Hepatocyte (in vitro differentiated cells): ENCODE measurements around the gene GAD1. TPM values are rescaled to one million over a fixed set of nuclear protein-coding genes. Genes with fewer than 3 reads are reported as not detected.

Source experiments
- DNase-seq: peaks from one replicate; pipeline ENCODE4 v3.0.0-alpha.2; 2016; ENCODE audit warnings: low spot score
- H2AFZ ChIP-seq: fragments of 200-600 bp; sonication (generic); 2 replicates; pipeline ENCODE4 v1.6.0; 2016; ENCODE audit warnings: antibody characterized with exemption, mild to moderate bottlenecking
- H3K27ac ChIP-seq: fragments of 200-600 bp; sonication (generic); 2 replicates; pipeline ENCODE4 v1.5.1; 2016; ENCODE audit warnings: mild to moderate bottlenecking
- H3K27me3 ChIP-seq: fragments of 200-600 bp; sonication (generic); 2 replicates; pipeline ENCODE4 v1.6.1; 2016
- H3K36me3 ChIP-seq: fragments of 200-600 bp; sonication (generic); replicated peaks from 2 replicates; pipeline ENCODE4 v1.5.1; 2016; ENCODE audit warnings: low read depth; ENCODE audit not compliant: insufficient read depth
- H3K4me1 ChIP-seq: fragments of 200-600 bp; sonication (generic); 2 replicates; pipeline ENCODE4 v1.5.1; 2016; ENCODE audit warnings: mild to moderate bottlenecking, moderate library complexity; ENCODE audit not compliant: insufficient read depth
- H3K4me2 ChIP-seq: fragments of 200-600 bp; sonication (generic); 2 replicates; pipeline ENCODE4 v1.6.0; 2016
- H3K4me3 ChIP-seq: fragments of 200-600 bp; sonication (generic); 2 replicates; pipeline ENCODE4 v1.5.1; 2016; ENCODE audit warnings: mild to moderate bottlenecking
- H3K79me2 ChIP-seq: fragments of 200-600 bp; sonication (generic); 2 replicates; pipeline ENCODE4 v1.6.0; 2017; ENCODE audit warnings: mild to moderate bottlenecking
- H3K9me2 ChIP-seq: fragments of 200-600 bp; sonication (generic); replicated peaks from 2 replicates; pipeline ENCODE4 v1.6.0; 2017; ENCODE audit warnings: mild to moderate bottlenecking; ENCODE audit not compliant: insufficient read depth
- H3K9me3 ChIP-seq: fragments of 200-600 bp; sonication (generic); 2 replicates; pipeline ENCODE4 v1.5.1; 2016; ENCODE audit warnings: low read depth, mild to moderate bottlenecking
- H4K20me1 ChIP-seq: fragments of 200-600 bp; sonication (generic); 2 replicates; pipeline ENCODE4 v1.6.0; 2016; ENCODE audit warnings: mild to moderate bottlenecking; ENCODE audit not compliant: insufficient read depth, poor library complexity, severe bottlenecking
- CTCF ChIP-seq: fragments of 200-600 bp; sonication (generic); IDR thresholded peaks from 2 replicates; pipeline ENCODE4 v1.5.1; 2016; ENCODE audit warnings: antibody characterized with exemption, mild to moderate bottlenecking; ENCODE audit not compliant: poor library complexity
- EZH2 ChIP-seq: fragments of 200-600 bp; sonication (generic); IDR thresholded peaks from 2 replicates; pipeline ENCODE4 v1.6.1; 2016; ENCODE audit warnings: antibody characterized with exemption, mild to moderate bottlenecking, borderline replicate concordance
- EZH2phosphoT487 ChIP-seq: fragments of 200-600 bp; sonication (generic); IDR thresholded peaks from one replicate; pipeline ENCODE4 v1.6.1; 2018; ENCODE audit warnings: antibody characterized with exemption, mild to moderate bottlenecking, low read depth, moderate library complexity; ENCODE audit not compliant: unreplicated experiment, severe bottlenecking
- WGBS: methylation state at CpG from one replicate; pipeline ENCODE4 v1.1.6; 2016; ENCODE audit warnings: low lambda C conversion rate; ENCODE audit errors: missing lambda C conversion rate; 5-methylcytosine and 5-hydroxymethylcytosine counted together
- polyA plus RNA-seq: library from polyadenylated mRNA; unstranded; fragments of >200 nt; fragmentation: Nextera tagmentation; extraction: Ambion mirVana; gene quantifications from 2 replicates; pipeline ENCODE4 v1.2.1, GENCODE V29; 2016
- total RNA-seq: library from RNA; depleted of rRNA; stranded (reverse); fragments of >200 nt; gene quantifications from 2 replicates; pipeline ENCODE4 v1.2.3, GENCODE V29; 2014

The GAD1 gene
- total and polyA plus RNA-seq, 2 experiments from 2014 or later = 0.50 to 1.1 TPM

GRCh38 chr2:170827841-170828532 is 11.3 kb downstream of the GAD1 start:
- no peaks in the 10 kb centered on the region for H3K79me2 ChIP-seq
- H3K9me3 ChIP-seq = no peaks in the 10 kb centered on the region
- TF ChIP-seq EZH2phosphoT487 = no peak
- 87% methylated on average over 2 of the region's 6 CpGs for WGBS
- no peaks in the 10 kb centered on the region for H3K36me3 ChIP-seq
- no peak overlapping the region for H3K4me3 ChIP-seq
- H3K27ac ChIP-seq = no peak overlapping the region
- peaks cover 57% of the 10 kb centered on the region for H3K27me3 ChIP-seq
- no peak for DNase-seq
- H3K4me2 ChIP-seq = no peak overlapping the region
- H3K4me1 ChIP-seq = peaks cover 3% of the 10 kb centered on the region
- H2AFZ ChIP-seq = no peak overlapping the region
- H3K9me2 ChIP-seq = no peaks in the 10 kb centered on the region
- no peaks in the 10 kb centered on the region for H4K20me1 ChIP-seq

- WGBS = no CpG with 5 or more reads among the region's 5 CpGs
- H3K4me1 ChIP-seq = no peaks in the 10 kb centered on the region
- peaks cover 53% of the 10 kb centered on the region for H3K27me3 ChIP-seq
Observed at GRCh38 chr2:170828533-170828916, 11.8 kb downstream of the GAD1 start.

GRCh38 chr2:170829036-170829435 is 12.3 kb downstream of the GAD1 start:
- no peaks in the 10 kb centered on the region for H3K4me1 ChIP-seq
- no peak overlapping the region for H3K4me2 ChIP-seq
- peaks cover 48% of the 10 kb centered on the region for H3K27me3 ChIP-seq
- no peaks in the 10 kb centered on the region for H3K9me2 ChIP-seq
- no peaks in the 10 kb centered on the region for H3K36me3 ChIP-seq
- H3K9me3 ChIP-seq = no peaks in the 10 kb centered on the region
- no peak for TF ChIP-seq EZH2
- no peak for TF ChIP-seq CTCF
- TF ChIP-seq EZH2phosphoT487 = no peak
- 79% methylated on average over 2 of the region's 2 CpGs for WGBS
- no peaks in the 10 kb centered on the region for H4K20me1 ChIP-seq
- no peak overlapping the region for H2AFZ ChIP-seq
- H3K27ac ChIP-seq = no peak overlapping the region
- H3K4me3 ChIP-seq = no peak overlapping the region
- no peaks in the 10 kb centered on the region for H3K79me2 ChIP-seq
- no peak for DNase-seq

More at GRCh38 chr2:170828533-170828916, 11.8 kb downstream of the GAD1 start:
- Histone ChIP-seq H3K9me3 (no peaks in the 10 kb centered on the region), H4K20me1 (no peaks in the 10 kb centered on the region), H3K4me2 (no peak overlapping the region), H3K27ac (no peak overlapping the region), H3K9me2 (no peaks in the 10 kb centered on the region), H3K36me3 (no peaks in the 10 kb centered on the region), H3K4me3 (no peak overlapping the region), H2AFZ (no peak overlapping the region), H3K79me2 (no peaks in the 10 kb centered on the region)
- TF ChIP-seq CTCF (no peak), EZH2phosphoT487 (no peak), EZH2 (no peak)
- no peak for DNase-seq

- Histone ChIP-seq H3K36me3 (no peaks in the 10 kb centered on the region), H3K27me3 (peaks cover 37% of the 10 kb centered on the region), H3K9me2 (no peaks in the 10 kb centered on the region), H4K20me1 (no peaks in the 10 kb centered on the region), H3K4me3 (no peak overlapping the region), H3K4me1 (no peaks in the 10 kb centered on the region), H3K4me2 (no peak overlapping the region), H3K79me2 (no peaks in the 10 kb centered on the region), H3K9me3 (no peaks in the 10 kb centered on the region), H2AFZ (no peak overlapping the region), H3K27ac (no peak overlapping the region)
- TF ChIP-seq CTCF = no peak
- no peak for TF ChIP-seq EZH2phosphoT487
- no peak for TF ChIP-seq EZH2
- WGBS = 93% methylated on average over 3 of the region's 3 CpGs
- DNase-seq = no peak
Observed at GRCh38 chr2:170830166-170830565, 13.5 kb downstream of the GAD1 start.
